ENCODE measurements around the gene FCN3.

Gene FCN3

DNA sequence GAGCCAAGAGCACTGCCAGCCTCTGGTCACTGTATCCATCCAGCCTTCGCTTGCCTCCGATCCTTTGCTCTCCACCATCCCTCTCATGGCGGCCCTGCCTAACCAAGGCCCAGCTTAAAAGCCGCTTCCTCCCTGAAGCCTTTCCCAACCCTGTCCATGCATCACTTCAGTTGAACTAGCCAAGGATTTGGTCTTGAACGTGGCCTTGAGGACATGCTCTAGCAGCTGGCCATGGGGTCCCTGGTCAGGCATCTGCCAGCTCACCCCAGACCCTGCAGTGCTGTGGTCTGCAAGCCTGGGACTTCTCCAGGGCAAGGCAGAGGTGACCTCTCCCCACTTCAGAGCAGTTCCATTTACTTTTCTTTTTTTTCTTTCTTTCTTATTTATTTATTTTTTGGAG, 37.9 kb downstream of the FCN3 start:
- no peak for DNase-seq

- DNase-seq: no peak
These were observed 38.9 kb downstream of the FCN3 start for GRCh38 chr1:27335506-27336422.

DNA sequence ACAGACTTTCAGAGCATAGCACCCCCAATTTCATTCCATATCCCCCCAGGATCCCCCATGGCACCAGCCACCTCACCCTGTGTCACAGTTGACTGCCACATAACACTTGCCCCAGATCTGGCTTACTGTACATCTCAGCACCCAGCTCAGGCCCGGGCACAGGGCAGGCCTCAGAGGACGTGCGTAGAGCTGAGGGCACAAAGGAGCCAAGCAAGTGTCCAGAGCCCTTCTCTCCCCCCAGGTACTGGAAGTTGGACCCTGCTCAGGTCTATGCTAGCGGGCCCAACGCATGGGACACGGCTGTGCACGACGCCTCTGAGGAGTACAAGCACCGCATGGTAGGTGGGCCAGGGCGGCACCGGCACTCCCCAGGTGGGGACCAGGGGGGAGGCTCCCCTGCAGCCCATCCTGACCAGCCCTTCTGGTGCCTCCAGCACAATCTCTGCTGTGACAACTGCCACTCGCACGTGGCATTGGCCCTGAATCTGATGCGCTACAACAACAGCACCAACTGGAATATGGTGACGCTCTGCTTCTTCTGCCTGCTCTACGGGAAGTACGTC, 40.8 kb downstream of the FCN3 start:
- DNase-seq: no peak

DNA sequence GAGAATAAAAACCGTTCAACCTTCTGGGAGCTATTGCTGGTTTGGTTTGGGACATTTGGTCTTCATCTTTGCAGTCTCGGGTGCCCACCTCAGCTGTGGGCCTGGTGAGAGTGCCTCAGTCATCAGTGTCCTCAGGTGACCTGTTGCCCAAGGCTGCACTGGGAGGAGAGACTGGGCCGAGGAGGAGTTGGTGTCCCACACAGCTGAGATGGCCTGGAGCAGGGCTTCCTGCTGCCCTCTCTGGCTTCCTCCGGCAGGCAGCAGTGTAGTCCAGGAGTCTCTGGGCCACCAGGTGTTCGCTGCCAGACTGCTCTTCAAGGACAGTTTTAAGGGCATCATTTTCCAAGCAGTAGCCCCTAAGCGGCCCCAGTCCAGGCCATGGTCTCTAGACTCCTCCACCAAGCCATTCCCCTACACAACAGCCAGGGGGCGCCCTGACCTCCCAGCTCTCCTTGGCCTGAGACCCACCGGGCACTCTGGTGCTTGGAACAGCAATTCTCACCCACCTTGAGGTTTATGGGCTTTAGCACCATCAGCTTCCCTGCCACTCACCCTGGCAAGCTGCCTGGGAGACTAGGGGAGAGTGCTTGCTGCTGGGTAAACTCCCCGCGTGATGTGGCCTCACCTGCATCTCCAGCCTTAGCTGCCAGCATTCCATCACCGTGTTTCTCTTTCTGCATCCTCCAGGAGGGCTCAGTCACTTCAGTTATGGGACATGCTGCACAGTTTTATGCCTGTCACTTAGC, 41.9 kb downstream of the FCN3 start:
- peak in 1 of 2 experiments; percentile 57 for DNase-seq

DNA sequence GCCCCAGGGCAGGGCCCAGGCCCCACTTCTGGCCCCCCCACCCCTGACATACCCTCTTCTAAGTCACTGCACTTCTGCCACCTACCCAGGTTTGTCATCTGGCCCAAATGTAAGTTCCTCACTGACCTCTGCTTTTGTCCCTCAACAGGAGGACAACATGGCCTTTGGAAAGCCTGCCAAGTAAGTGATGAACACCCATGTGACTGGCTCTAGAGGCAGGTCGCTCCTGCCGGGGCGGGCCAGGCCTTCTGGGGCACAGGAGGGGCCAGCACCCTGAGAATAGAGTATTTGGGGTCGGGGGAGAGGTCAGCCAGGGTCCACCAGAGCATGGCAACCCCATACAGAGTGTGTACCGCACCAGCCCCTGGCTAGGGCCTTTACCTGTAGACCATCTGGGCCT, 42.7 kb downstream of the FCN3 start:
- no peak for DNase-seq

- DNase-seq: no peak
These were observed 43.2 kb downstream of the FCN3 start for GRCh38 chr1:27331426-27331825.

DNA sequence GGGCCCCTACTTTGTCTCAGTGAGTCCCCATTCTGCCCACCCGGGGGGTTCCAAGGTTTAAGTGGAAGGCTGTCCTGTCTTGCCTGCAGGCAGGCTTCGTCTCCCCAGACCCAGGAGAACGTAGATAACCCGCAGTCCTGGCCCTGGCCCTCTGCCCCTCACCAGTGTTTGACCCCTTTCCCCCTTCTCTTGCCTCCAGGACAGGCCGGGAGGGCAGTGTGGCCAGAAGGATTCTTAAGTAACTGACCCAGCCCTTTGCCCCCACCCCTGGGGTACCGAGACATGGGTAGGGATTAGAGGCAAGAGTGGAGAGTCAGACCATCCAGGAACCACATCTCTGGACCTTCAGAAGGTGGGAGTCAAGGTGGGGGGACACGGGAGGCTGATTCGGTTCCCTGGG, 43.8 kb downstream of the FCN3 start:
- DNase-seq: no peak

DNA sequence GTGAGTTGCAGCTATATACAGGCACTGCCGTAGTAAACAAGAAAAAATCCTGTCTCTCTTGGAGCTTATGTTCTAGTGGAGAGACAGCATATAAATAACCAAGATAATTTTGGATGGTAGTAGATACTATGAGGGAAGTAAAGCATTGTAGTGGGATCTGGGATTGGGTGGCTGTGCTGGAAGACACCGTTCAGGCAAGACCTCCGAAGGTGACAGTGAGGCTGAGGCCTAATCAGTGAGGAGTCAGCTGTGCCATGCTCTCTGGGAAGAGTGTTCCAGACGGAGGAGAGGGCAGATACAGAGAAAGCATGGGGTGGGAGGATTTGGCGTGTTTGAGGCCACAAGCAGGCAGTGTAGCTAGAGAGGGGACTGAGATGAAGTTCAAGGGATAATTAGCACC, 46.7 kb downstream of the FCN3 start:
- no peak for DNase-seq

DNA sequence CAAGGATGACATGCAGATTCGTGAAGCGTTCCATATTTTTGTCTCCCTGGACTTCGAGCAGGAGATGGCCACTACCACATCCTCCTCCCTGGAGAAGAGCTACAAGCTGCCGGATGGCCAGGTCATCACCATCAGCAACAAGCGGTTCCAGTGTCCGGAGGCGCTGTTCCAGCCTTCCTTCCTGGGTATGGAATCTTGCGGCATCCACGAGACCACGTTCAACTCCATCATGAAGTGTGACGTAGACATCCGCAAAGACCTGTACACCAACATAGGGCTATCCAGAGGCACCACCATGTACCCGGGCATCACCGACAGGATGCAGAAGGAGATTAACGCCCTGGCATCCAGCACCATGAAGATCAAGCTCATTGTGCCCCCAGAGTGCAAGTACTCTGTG, 49.3 kb downstream of the FCN3 start:
- DNase-seq: no peak

GRCh38 chr1:27322569-27323240, 51.9 kb downstream of the FCN3 start:
- no peak for DNase-seq

DNA sequence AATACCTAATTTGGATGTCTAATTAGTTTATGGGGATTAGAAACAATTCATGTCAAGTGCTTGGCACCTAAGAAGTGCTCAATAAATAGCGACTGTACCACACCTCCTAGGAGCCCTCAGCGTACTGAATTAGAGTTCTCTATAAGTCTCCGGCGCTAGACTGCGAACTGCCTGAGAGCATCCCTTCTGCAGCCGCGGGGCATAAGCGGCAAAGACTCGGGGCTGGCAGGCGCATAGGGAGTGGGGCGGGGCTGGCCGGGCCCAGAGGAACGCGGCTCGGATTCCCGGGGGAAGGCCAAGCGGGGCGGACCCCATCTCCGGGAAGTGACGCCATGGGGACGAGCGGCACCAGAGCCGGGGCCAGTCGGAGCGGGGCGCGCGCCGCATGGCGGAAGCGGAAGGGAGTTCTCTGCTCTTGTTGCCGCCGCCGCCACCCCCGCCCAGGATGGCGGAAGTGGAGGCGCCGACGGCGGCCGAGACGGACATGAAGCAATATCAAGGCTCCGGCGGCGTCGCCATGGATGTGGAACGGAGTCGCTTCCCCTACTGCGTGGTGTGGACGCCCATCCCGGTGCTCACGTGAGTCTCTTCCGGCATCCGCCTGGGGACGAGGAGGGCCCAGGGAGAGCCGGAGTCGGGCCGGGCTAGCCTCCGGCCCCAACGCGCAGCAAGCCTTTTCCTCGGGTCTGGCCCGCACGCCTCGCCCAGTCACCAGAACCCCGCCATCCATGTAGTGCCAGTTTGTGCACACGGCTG, 52.6 kb downstream of the FCN3 start, which contains the start of gene TMEM222:
TSS of gene TMEM222 (plus strand) at position 351 of the 756 bp plus-strand sequence. CDS start at position 386, 35 bp downstream.
- peak; percentile 86 to 98 for DNase-seq
